Sigmoid colon (tissue), 7 donors: Measurements from ENCODE around the gene BCL7C. TPM values are rescaled to one million over a fixed set of nuclear protein-coding genes. Genes with fewer than 3 reads are reported as not detected.

ENCODE experiments used
- DNase-seq: peaks from one replicate; pipeline ENCODE4 v3.0.0-alpha.2; 2019
- H3K27ac ChIP-seq, 4 donors: fragments of 200-600 bp; sonication (generic); one replicate each; pipeline ENCODE4 v1.5.1; 2016 to 2019; ENCODE audit warnings: mild to moderate bottlenecking in 1 of 4
- H3K27me3 ChIP-seq, 3 donors: fragments of 200-600 bp; sonication (generic); one replicate each; pipeline ENCODE4 v1.5.1; 2019; ENCODE audit warnings: mild to moderate bottlenecking in 1 of 3
- H3K36me3 ChIP-seq, 4 donors: fragments of 200-600 bp; sonication (generic); one replicate each; pipeline ENCODE4 v1.5.1; 2016 to 2019
- H3K4me1 ChIP-seq, 4 donors: fragments of 200-600 bp; sonication (generic); one replicate each; pipeline ENCODE4 v1.5.1; 2017 to 2019
- H3K4me3 ChIP-seq, 4 donors: fragments of 200-600 bp; sonication (generic); one replicate each; pipeline ENCODE4 v1.5.1; 2017 to 2019; ENCODE audit warnings: mild to moderate bottlenecking in 2 of 4, moderate library complexity in 1 of 4
- H3K9me3 ChIP-seq, 4 donors: fragments of 200-600 bp in 3 of 4; sonication (generic) in 3 of 4; one replicate each; pipeline versions ENCODE4 v1.5.1 to v1.6.1; 2013 to 2019
- CTCF ChIP-seq, 4 experiments: fragments of 450-650 bp in 3 of 4; fragments of 200-600 bp in 1 of 4; IDR thresholded peaks; one replicate each; pipeline ENCODE4 v1.5.1; 2016 to 2019; ENCODE audit warnings: antibody characterized with exemption in 4 of 4, mild to moderate bottlenecking in 3 of 4, moderate library complexity in 2 of 4
- EP300 ChIP-seq, 4 donors: sonication (generic); formaldehyde crosslinking; IDR thresholded peaks; one replicate each; pipeline ENCODE4 v1.6.1; 2017; ENCODE audit warnings: antibody characterized with exemption in 4 of 4
- POLR2A ChIP-seq, 2 donors: fragments of 450-650 bp; IDR thresholded peaks; one replicate each; pipeline ENCODE4 v1.6.1; 2016; ENCODE audit warnings: antibody characterized with exemption in 2 of 2, mild to moderate bottlenecking in 2 of 2, moderate library complexity in 2 of 2
- POLR2AphosphoS5 ChIP-seq, 4 donors: sonication (generic); formaldehyde crosslinking; IDR thresholded peaks; one replicate each; pipeline ENCODE4 v1.6.1; 2017; ENCODE audit warnings: antibody characterized with exemption in 4 of 4
- WGBS, 2 donors: extraction: QIAGEN DNeasy Blood & Tissue Kit; methylation state at CpG; one replicate each; pipeline ENCODE4 v1.1.7; 2013; 5-methylcytosine and 5-hydroxymethylcytosine counted together
- intact Hi-C: fragments of 100-400 bp; cut with DNase I; formaldehyde crosslinking; loops from one replicate; pipeline ENCODE4 v1.15.1; 2023
- polyA plus RNA-seq, 3 donors: library from polyadenylated mRNA; stranded (reverse); fragments of 200-250 nt; gene quantifications; one replicate each; pipeline ENCODE4 v1.2.3, GENCODE V29; 2013
- total RNA-seq, 4 donors: library from RNA; depleted of rRNA; stranded (reverse); fragments of >200 nt; gene quantifications; one replicate each; pipeline ENCODE4 v1.1.0, GENCODE V29; 2016
- donor health status: healthy with polysubstance abuse.
- donor health status: Bipolar disorder and iron deficiency.
- donor health status: healthy.

Gene BCL7C
- total and polyA plus RNA-seq, 7 donors, result 27.9 to 63.1 (median 45.7) TPM

GRCh38 chr16:30928390-30928789 is 34.5 kb upstream of the BCL7C start:
- Histone ChIP-seq H3K9me3 (no peaks in the 10 kb centered on the region), H3K27ac (no peak overlapping the region), H3K4me3 (no peak overlapping the region), H3K36me3 (peaks cover 0 to 41% (median 20%) of the 10 kb centered on the region in 4 donors), H3K27me3 (no peaks in the 10 kb centered on the region), H3K4me1 (peaks cover 0 to 31% (median 28%) of the 10 kb centered on the region in 4 donors)
- DNase-seq, result no peak
- TF ChIP-seq CTCF (IDR thresholded peaks at IDR 0.05) (no peak), EP300 (IDR thresholded peaks at IDR 0.05) (no peak), POLR2A (IDR thresholded peaks at IDR 0.05) (no peak), POLR2AphosphoS5 (IDR thresholded peaks at IDR 0.05) (no peak)
- 84 to 91% methylated on average over 11 of the region's 11 CpGs for WGBS, 2 donors
- intact Hi-C loops, result loop anchor here (10.0 kb wide), 1 partner anchor 274 kb away; the partner anchor contains the start of genes FBRS and PRR14

GRCh38 chr16:30927789-30928378 is 34.0 kb upstream of the BCL7C start:
- whole genome bisulfite sequencing, 2 donors, result 73 to 76% methylated on average over 15 of the region's 15 CpGs
- H3K4me1 ChIP-seq, result peaks cover 0 to 31% (median 28%) of the 10 kb centered on the region in 4 donors
- intact Hi-C loops, result loop anchor here (10.0 kb wide), 1 partner anchor 273 kb away; the partner anchor contains the start of genes FBRS and PRR14
- peaks cover 0 to 36% (median 20%) of the 10 kb centered on the region in 4 donors for H3K36me3 ChIP-seq
- TF ChIP-seq EP300 (IDR thresholded peaks at IDR 0.05) (no peak), CTCF (IDR thresholded peaks at IDR 0.05) (no peak), POLR2A (IDR thresholded peaks at IDR 0.05) (no peak), POLR2AphosphoS5 (IDR thresholded peaks at IDR 0.05) (no peak)
- no peaks in the 10 kb centered on the region for H3K9me3 ChIP-seq
- no peak overlapping the region for H3K4me3 ChIP-seq
- peak overlapping the region in 3 of 4 donors; percentile 40 to 61 (median 55) for H3K27ac ChIP-seq
- H3K27me3 ChIP-seq, result no peaks in the 10 kb centered on the region
- no peak for DNase-seq

- no peak overlapping the region for H3K4me3 ChIP-seq
Measured at GRCh38 chr16:30926937-30927788, 33.3 kb upstream of the BCL7C start.

More at GRCh38 chr16:30926937-30927788, 33.3 kb upstream of the BCL7C start:
- TF ChIP-seq CTCF (IDR thresholded peaks at IDR 0.05) (no peak), EP300 (IDR thresholded peaks at IDR 0.05) (no peak), POLR2A (IDR thresholded peaks at IDR 0.05) (no peak), POLR2AphosphoS5 (IDR thresholded peaks at IDR 0.05) (no peak)
- Histone ChIP-seq H3K27ac (peak overlapping the region in 3 of 4 donors; percentile 40 to 61 (median 55)), H3K27me3 (no peaks in the 10 kb centered on the region), H3K36me3 (peaks cover 0 to 28% (median 16%) of the 10 kb centered on the region in 4 donors), H3K4me1 (peaks cover 0 to 31% (median 28%) of the 10 kb centered on the region in 4 donors), H3K9me3 (no peaks in the 10 kb centered on the region)
- no peak for DNase-seq
- intact Hi-C loops, result loop anchor here (10.0 kb wide), 1 partner anchor 272 kb away; the partner anchor contains the start of genes FBRS and PRR14
- 94 to 96% methylated on average over 22 of the region's 22 CpGs for WGBS, 2 donors
